GM18870 (cell line): Measurements from ENCODE around the gene SNX25.
"Not testable (repeated sequence)": the region's sequence is repeated elsewhere in the genome, so short reads cannot be mapped to it uniquely, and the experiment has no call there.

Experiments
- ATAC-seq: cut with Tn5 transposase; IDR thresholded peaks from one replicate; pipeline ENCODE4 v1.9.1; 2021; ENCODE audit warnings: moderate library complexity; ENCODE audit not compliant: unreplicated experiment

The SNX25 gene

DNA sequence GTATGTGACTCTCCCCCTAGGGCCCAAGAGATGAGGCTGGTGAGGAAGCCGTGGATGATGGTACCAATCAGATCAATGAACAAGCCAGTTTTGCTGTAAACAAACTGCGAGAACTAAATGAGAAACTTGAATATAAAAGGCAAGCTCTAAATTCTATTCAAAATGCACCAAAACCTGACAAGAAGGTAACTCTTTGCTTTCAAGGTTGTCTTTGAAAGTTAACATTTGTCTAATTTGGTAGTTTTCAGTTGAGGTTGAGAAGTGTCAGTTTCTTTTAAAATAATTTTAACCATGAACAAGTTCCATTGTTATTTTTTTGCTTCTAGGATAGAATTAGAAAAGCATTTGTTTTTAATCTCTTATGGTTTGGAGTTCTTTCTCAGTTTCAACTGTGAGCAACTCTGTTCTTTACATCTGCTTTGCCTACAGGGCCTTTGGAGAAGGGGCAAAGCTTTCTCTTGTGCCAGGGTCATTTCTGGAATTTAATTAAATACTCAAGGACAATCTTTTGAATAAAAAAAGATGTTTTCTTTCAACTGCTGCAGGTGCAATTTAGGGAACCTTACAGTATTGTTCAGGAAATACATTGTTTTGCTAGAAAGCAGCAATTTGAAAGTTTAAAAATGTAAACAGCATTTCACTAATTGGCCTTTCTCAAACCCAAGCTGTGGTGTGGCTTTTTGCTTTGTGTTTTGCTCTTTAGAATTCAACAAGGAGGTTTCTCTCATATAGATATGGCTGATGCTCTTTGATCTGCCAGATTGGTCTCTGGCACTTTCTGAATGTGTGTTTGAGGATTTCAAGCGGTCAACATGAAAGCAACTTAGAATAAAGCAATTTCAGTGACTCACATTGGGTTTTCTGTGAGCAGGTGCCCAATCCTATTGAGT lies 123.4 kb downstream of the SNX25 start:
- ATAC-seq, result peak; percentile 90

GRCh38 chr4:185334326-185334725 lies 124.9 kb downstream of the SNX25 start:
- no peak for ATAC-seq

DNA sequence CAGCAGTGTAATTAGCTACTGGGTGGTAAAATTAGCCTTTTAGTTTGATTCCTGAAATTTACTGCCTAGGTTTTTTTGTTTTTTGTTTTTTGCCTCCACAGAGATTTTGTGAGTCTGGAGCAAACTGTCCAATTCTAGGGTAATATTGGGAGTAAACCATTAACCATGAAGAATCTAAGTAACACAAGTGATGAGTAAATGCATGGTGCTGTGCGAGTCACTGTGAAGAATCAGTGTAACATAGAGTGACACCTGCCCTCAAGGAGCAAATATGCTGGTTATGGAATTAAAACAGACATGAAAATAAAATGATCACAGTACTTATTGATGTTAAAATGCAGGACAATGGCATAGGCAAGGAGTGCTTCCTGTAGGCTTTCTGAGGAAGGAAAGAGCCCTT lies 126.2 kb downstream of the SNX25 start:
- ATAC-seq, result no peak

DNA sequence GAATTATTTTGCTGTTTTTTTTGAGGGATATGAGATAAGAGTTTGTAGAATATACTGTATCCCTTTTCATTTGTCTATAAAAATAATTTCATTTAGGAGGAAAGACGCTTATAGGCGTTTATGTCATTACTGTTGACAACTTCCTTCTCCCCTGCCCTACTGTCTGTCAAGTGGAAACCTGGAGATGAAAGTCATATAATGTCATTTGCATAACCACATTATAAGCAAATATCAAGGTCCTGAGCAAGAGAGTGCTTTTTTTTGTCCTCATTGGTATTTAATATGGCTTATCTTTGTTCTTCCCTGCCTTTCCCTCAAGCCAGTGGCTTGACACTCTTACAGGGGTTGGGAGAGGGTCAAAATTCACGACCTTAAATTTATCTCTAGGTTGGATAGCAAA lies 130.5 kb downstream of the SNX25 start:
- ATAC-seq, result no peak

DNA sequence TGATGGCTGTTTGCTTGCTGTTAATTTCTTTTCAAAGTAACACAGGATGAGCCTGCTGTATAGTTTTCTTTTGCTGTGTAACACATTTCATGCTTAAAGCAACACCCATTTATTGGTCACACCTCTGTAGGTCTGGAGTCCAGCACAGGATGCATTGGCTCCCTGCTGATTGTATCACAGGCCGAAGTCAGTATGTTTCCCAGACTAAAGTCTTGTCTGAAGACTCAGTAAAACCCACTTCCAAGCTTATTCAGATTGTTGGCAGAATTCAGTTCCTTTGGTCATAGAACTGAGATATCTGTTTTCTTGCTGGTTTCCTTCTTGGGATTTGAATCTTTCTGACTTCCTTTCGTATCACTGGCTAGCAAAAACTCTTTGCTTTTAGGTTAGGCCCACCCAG lies 132.0 kb downstream of the SNX25 start:
- no peak for ATAC-seq

DNA sequence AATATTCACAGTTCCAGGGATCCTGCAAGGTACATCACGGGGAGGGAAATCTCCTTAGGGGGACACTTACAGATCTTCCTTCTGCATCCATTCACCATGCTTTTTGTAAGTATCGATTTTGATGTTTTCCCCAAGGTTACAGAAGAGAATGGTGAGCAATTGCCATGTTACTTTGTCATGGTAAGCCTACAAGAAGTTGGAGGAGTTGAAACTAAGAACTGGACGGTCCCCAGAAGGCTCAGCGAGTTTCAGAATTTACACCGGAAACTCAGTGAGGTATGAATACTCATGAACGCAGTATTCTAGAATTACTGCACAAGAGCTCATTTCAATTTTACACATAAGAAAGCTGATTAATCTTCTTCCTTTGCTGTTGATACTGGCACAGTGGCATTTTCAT lies 132.4 kb downstream of the SNX25 start:
- peak; percentile 50 for ATAC-seq

GRCh38 chr4:185343726-185344581 lies 134.6 kb downstream of the SNX25 start:
- no peak for ATAC-seq

- peak; percentile 55 for ATAC-seq
Observed at GRCh38 chr4:185344743-185345538, 135.5 kb downstream of the SNX25 start.

GRCh38 chr4:185346975-185347601 lies 137.7 kb downstream of the SNX25 start:
- ATAC-seq, result no peak

DNA sequence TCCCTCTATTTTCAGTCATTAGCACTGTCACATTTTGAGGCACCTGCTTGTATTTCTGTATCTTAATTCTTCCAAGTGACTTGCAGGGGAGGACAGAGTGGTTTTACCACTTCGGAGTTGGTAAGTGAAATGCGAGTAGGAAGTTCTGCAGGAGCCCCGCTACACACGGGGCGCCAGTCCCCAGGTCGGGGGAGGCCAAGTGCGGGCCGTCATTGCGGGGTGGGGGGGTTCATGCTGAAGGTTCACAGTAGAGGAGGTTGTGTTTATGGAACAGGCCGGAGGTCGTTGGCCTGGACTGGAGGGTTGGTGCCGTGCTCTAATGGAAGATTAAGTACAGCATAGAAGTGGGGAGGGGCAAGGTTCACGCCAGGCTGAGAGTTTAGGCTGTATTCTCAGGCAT lies 142.3 kb downstream of the SNX25 start:
- no peak for ATAC-seq

GRCh38 chr4:185352202-185352601 lies 142.8 kb downstream of the SNX25 start:
- ATAC-seq, result no peak

GRCh38 chr4:185352741-185353140 lies 143.3 kb downstream of the SNX25 start:
- no peak for ATAC-seq

DNA sequence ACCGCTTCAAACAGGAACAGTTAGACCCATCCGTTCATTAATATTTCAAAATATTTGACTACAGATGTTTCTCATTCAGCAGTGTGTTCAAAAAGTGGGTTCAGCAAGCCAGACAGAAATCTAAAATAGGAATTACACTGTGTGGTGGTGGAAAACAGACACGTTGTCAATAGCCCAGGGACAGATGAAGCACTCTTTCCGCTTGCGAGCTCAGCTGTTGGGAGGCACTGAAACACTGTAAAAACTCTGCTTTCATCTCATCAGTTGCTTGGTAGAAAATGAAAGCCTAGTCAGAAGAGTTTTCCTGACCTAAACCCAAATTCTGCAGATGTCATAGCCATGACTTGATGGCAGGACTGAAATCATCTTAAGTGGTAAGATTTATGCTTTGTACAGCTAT lies 147.8 kb downstream of the SNX25 start:
- ATAC-seq, result no peak

- ATAC-seq, result no peak
Observed at GRCh38 chr4:185357733-185358440, 148.5 kb downstream of the SNX25 start.

DNA sequence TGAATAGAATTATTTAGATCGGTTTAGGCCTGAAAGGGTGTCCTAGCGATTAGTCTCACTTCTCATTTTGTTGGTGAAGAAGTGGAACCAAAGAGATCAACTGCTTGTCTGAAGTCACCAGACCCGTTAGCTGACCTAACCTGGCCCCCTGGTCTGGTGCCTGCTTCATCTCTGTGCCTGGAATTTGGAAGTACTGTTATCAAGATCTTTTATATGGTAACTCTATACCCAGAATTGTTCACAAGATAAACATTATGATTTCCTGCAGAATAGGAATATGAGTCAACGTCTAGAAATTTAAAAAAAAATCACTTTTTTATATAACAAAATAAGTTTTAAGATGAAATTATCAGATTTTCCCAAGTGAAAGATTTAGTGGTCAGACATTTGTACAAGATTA lies 149.1 kb downstream of the SNX25 start:
- no peak for ATAC-seq

GRCh38 chr4:185358959-185359358 lies 149.6 kb downstream of the SNX25 start:
- ATAC-seq, result no peak

GRCh38 chr4:185359767-185360446 lies 150.5 kb downstream of the SNX25 start:
- ATAC-seq, result no peak

GRCh38 chr4:185361872-185362271 lies 152.5 kb downstream of the SNX25 start:
- ATAC-seq, result no peak

DNA sequence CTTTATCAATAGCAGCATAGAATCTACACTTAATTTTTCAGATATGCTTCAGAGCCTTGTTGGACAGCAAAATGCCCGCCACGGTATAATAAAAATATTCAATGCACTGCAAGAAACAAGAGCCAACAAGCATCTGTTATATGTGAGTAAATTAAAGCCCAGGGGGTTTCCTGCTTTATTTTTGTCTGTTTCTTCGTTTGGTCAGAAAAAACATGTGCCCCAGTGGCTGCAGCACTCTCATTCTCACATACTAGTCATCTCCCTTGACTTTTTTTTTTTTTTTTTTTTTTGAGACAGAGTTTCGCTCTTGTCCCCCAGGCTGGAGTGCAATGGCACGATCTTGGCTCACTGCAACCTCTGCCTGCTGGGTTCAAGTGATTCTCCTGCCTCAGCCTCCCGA lies 153.2 kb downstream of the SNX25 start:
- not testable (repeated sequence) for ATAC-seq
